Kidney epithelial cell (primary cell): Measurements from ENCODE around the gene ZNF516. TPM values are rescaled to one million over a fixed set of nuclear protein-coding genes. Genes with fewer than 3 reads are reported as not detected.

ENCODE experiments used
- DNase-seq: peaks from one replicate; pipeline ENCODE4 v3.0.0-alpha.2; 2010; ENCODE audit warnings: low read depth
- H3K27me3 ChIP-seq: 2 replicates; pipeline ENCODE4 v1.6.0; 2011; ENCODE audit warnings: low read length; ENCODE audit not compliant: control insufficient read depth, insufficient read depth
- H3K36me3 ChIP-seq: 2 replicates; pipeline ENCODE4 v1.5.1; 2011; ENCODE audit warnings: low read length; ENCODE audit not compliant: control insufficient read depth, insufficient read depth
- H3K4me3 ChIP-seq: 2 replicates; pipeline ENCODE4 v1.5.1; 2011; ENCODE audit warnings: low read depth, mild to moderate bottlenecking, control low read depth, low read length
- total RNA-seq: library from RNA; depleted of rRNA; stranded (reverse); fragments of >200 nt; gene quantifications from 2 replicates; pipeline ENCODE4 v1.2.3, GENCODE V29; 2015
- TF ChIP-seq, protein P1 (sequence below): IDR thresholded peaks from 2 replicates; pipeline ENCODE4 v1.5.1; 2011; ENCODE audit warnings: mild to moderate bottlenecking, moderate library complexity, low read length, control low read depth, inconsistent platforms; ENCODE audit not compliant: insufficient read depth, poor library complexity, severe bottlenecking

The ZNF516 gene
- total RNA-seq, 1 donor from 2014 or later = 56.1 TPM

DNA sequence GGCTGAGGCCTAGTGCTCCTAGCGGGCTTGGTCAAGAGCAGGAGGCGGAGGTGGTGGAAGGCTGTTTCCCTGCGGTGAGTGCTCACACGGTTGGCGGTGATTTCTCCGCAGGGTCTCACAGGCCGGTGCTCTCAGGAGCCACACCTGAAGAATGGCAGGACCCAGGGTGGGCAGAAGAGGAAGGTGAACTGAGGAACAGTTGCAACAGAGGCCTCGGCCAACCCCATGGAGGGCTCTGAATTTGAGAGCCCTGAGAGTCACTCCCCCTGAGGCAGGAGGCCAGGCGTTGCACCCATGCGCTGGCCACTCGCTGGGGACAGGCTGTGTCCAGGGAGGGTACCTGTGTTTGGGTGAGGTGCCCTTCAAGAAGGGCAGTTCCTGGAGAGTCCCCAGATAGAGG, 35.3 kb upstream of the ZNF516 start:
- Histone ChIP-seq H3K4me3 (no peak overlapping the region), H3K27me3 (no peaks in the 10 kb centered on the region), H3K36me3 (no peaks in the 10 kb centered on the region)
- TF ChIP-seq, protein P1, sequence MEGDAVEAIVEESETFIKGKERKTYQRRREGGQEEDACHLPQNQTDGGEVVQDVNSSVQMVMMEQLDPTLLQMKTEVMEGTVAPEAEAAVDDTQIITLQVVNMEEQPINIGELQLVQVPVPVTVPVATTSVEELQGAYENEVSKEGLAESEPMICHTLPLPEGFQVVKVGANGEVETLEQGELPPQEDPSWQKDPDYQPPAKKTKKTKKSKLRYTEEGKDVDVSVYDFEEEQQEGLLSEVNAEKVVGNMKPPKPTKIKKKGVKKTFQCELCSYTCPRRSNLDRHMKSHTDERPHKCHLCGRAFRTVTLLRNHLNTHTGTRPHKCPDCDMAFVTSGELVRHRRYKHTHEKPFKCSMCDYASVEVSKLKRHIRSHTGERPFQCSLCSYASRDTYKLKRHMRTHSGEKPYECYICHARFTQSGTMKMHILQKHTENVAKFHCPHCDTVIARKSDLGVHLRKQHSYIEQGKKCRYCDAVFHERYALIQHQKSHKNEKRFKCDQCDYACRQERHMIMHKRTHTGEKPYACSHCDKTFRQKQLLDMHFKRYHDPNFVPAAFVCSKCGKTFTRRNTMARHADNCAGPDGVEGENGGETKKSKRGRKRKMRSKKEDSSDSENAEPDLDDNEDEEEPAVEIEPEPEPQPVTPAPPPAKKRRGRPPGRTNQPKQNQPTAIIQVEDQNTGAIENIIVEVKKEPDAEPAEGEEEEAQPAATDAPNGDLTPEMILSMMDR = no peak
- no peak for DNase-seq

DNA sequence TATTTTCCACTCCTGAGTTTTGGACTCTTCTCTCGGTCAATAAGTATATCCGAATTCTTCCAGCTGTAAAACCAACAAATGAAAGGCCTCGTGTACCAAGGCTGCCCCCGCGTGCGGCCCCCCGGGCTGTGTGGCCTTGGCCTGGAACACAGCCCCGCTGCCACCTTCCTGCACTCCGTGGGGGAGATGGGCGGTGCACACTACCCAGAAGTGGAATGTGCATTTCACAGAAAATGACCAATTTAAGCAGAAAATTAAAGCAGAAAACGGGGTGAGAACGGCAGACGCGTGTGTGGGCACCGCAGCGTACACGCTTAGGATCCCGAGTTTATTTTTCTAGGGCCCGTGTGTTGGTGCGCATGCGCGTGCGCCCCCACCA, 34.4 kb upstream of the ZNF516 start:
- Histone ChIP-seq H3K36me3 (no peaks in the 10 kb centered on the region), H3K4me3 (no peak overlapping the region), H3K27me3 (no peaks in the 10 kb centered on the region)
- no peak for DNase-seq
- TF ChIP-seq, protein P1 = no peak

DNA sequence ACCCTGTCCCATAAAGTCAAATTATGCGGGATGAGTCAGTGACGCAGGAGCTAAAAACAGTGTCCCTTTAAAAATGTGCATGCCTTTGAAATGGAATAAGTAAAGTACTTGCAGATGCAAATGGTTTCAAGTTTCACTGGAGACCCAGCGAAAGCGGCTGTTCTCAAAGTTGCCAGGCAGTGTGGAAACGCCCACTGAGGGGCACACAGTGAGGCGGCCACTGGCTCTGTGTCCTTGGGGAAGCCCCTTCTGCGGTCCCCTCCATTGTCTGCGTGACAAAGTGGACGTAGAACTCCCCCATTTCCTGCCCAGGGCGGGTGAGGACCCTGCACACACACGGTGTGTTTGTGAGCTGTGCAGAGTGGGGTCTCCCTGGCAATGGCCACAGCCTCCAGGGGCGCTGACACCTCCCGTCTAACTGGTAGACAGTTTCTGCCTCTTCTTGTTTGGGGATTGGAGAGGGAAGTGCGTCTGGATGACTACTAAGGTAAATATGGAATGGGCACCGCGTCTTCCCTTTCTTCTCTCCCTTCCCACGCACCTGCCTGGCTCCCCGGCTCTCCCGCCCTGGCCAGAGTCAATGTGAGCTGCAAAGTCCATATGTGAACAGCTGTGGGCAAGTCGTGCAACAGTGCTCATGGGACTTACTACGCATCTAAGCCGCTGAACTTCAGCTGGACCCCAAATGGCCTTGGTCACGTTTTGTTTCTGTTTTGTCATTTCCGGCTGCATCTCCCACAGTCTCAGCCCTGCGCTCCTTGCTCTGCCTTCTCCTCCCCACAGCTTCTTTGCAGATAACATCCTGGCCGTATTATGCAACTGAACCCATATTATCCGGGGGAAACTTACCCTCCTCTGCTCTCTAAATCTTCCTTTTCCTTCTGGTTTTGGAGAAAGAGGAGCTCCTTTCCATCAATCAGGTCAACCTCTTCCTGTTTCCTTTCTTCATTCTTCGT, 33.7 kb upstream of the ZNF516 start:
- DNase-seq = no peak
- Histone ChIP-seq H3K27me3 (no peaks in the 10 kb centered on the region), H3K36me3 (no peaks in the 10 kb centered on the region), H3K4me3 (peak overlapping the region; percentile 34)
- TF ChIP-seq, protein P1 = peak; percentile 23

DNA sequence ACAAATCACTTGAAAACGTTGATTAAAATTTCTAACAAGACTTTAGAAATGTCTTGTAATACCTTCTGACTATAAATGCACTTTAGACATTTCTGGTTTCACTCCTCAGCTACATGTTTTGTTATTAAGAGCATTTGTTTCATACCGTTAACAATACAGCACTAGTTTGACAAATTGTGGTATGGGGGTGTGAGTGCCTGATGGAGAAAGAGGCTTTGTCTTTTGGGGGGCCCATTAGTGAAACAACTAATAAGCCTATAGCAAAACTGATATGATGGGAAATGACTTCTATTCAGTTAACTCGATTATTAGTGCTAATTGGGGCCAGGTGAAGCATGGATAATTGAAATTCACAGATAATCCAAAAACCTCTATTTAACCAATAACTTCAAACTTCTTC, 30.9 kb upstream of the ZNF516 start:
- DNase-seq = no peak
- Histone ChIP-seq H3K27me3 (no peaks in the 10 kb centered on the region), H3K4me3 (no peak overlapping the region), H3K36me3 (no peaks in the 10 kb centered on the region)
- TF ChIP-seq, protein P1 = no peak

DNA sequence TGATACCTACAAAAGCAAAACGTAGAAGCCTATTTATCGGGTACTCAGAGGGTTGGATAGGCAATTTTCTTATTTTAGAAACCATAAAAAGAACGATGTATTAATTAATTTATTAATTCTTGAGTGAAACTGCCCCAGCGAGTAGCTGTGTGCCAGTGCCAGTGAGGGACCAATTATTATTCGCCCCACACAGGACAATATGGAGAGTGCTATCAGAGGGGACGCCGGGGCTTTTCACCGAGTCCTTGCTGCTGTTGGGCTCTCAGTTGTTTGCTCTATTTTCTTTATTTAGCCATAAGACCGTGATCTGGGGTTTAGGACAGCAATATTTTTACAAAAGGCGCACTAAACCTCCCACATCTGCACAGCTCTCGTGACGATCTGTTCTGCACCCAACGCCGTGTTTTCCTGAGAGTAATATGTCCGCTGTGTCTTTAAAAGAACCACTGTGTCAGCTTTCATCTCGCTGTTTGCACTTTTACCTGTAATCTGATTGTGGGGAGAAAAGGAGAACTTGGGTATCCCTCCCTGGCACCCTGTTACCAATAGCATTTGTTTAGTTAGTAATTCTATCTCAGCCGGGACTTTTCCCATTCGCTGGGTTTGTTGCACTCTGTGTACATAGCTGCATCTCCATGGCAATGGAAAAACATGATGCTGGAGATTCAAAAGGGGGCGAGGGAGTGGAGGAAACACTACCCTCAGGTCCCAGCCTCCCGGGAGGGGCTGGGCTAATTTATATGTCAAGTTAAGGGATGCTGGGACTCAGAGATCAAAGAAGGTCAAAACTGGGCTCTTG, 30.1 kb upstream of the ZNF516 start:
- Histone ChIP-seq H3K27me3 (no peaks in the 10 kb centered on the region), H3K4me3 (peak overlapping the region; percentile 44), H3K36me3 (no peaks in the 10 kb centered on the region)
- TF ChIP-seq, protein P1 = no peak
- peak; percentile 65 for DNase-seq
